SH-SY5Y (cell line): ENCODE data around the gene VSTM4.

Experiments used
- GATA2 ChIP-seq: IDR thresholded peaks from 2 replicates; pipeline ENCODE4 v1.6.1; 2011; ENCODE audit warnings: mild to moderate bottlenecking, low read depth, low read length
- GATA3 ChIP-seq: IDR thresholded peaks from 2 replicates; pipeline ENCODE4 v1.6.1; 2011; ENCODE audit warnings: low read depth, mild to moderate bottlenecking, low read length, moderate library complexity

GRCh38 chr10:48968036-48968435 lies 147.3 kb downstream of the VSTM4 start:
- no peak for TF ChIP-seq GATA2
- no peak for TF ChIP-seq GATA3
